ENCODE results near the gene IFI30. TPM values are rescaled to one million over a fixed set of nuclear protein-coding genes. Genes with fewer than 3 reads are reported as not detected.

Gene IFI30
- total RNA-seq, 1 donor from 2014 or later: 0.36 TPM

DNA sequence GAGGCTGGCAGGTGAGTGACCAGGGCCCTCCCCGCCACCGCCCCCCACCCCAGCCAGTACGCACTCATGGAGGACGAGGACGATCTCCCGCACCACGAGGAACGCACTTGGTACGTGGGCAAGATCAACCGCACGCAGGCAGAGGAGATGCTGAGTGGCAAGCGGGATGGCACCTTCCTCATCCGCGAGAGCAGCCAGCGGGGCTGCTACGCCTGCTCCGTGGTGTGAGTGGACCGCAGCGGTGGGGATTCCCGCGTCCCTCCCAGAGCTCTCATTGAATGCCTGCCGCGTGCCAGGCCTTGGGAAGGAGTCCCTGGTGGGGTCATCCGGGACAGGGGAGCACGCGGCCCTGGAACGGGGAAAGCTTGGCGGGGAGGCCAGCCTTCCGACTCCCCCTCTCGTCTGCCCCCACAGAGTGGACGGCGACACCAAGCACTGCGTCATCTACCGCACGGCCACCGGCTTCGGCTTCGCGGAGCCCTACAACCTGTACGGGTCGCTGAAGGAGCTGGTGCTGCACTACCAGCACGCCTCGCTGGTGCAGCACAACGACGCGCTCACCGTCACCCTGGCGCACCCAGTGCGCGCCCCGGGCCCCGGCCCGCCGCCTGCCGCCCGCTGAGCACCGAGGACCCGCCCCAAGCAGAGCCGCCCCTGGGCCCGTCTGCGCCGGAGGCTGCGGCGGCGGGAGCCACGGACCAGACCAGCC lies 4.8 kb upstream of the IFI30 start:
- no peak for DNase-seq (ENCODE audit: low spot score in 2 of 2, unreplicated experiment in 2 of 2)
- Mint-ChIP-seq H3K4me1 (peaks cover 5% of the 10 kb centered on the region), H3K9me3 (no peaks in the 10 kb centered on the region), H3K4me3 (no peak overlapping the region), H3K27me3 (ENCODE audit: low read depth) (peaks cover 5% of the 10 kb centered on the region), H3K27ac (no peak overlapping the region), H3K36me3 (peaks cover 33% of the 10 kb centered on the region)
- TF ChIP-seq, protein P1, sequence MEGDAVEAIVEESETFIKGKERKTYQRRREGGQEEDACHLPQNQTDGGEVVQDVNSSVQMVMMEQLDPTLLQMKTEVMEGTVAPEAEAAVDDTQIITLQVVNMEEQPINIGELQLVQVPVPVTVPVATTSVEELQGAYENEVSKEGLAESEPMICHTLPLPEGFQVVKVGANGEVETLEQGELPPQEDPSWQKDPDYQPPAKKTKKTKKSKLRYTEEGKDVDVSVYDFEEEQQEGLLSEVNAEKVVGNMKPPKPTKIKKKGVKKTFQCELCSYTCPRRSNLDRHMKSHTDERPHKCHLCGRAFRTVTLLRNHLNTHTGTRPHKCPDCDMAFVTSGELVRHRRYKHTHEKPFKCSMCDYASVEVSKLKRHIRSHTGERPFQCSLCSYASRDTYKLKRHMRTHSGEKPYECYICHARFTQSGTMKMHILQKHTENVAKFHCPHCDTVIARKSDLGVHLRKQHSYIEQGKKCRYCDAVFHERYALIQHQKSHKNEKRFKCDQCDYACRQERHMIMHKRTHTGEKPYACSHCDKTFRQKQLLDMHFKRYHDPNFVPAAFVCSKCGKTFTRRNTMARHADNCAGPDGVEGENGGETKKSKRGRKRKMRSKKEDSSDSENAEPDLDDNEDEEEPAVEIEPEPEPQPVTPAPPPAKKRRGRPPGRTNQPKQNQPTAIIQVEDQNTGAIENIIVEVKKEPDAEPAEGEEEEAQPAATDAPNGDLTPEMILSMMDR (IDR thresholded peaks at IDR 0.05; ENCODE audit: unreplicated experiment): no peak

DNA sequence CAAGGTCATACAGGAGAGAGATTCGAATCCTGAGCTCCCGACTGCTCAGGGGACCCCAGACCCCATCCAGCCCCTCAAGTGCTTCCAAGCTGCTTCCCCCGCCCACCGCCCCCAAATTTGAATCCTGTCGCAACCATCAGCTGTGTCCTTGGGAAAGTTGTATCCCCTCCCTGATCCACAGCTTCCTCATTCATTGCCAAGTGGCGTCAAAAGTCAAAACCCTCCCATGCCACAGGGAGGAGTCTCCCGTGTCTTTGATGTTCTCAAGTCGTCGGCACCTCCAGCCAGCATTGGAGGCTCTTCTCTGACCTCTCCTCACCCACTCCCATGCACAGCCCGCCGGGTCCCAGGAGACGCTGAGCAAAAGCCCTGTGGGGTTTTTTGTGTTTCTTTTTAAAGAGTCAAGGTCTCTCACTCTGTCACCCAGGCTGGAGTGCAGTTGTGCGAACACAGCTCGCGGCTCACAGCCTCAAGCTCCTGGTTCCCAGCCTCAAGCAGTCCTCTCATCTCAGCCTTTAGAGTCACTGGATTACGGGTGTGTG lies 2.8 kb upstream of the IFI30 start:
- TF ChIP-seq, protein P1 (IDR thresholded peaks at IDR 0.05; ENCODE audit: unreplicated experiment): no peak
- Mint-ChIP-seq H3K36me3 (peaks cover 30% of the 10 kb centered on the region), H3K4me3 (no peak overlapping the region), H3K27ac (peak overlapping the region; percentile 25), H3K9me3 (no peaks in the 10 kb centered on the region), H3K27me3 (ENCODE audit: low read depth) (peaks cover 25% of the 10 kb centered on the region), H3K4me1 (peaks cover 11% of the 10 kb centered on the region)
- DNase-seq (ENCODE audit: low spot score in 2 of 2, unreplicated experiment in 2 of 2): no peak

DNA sequence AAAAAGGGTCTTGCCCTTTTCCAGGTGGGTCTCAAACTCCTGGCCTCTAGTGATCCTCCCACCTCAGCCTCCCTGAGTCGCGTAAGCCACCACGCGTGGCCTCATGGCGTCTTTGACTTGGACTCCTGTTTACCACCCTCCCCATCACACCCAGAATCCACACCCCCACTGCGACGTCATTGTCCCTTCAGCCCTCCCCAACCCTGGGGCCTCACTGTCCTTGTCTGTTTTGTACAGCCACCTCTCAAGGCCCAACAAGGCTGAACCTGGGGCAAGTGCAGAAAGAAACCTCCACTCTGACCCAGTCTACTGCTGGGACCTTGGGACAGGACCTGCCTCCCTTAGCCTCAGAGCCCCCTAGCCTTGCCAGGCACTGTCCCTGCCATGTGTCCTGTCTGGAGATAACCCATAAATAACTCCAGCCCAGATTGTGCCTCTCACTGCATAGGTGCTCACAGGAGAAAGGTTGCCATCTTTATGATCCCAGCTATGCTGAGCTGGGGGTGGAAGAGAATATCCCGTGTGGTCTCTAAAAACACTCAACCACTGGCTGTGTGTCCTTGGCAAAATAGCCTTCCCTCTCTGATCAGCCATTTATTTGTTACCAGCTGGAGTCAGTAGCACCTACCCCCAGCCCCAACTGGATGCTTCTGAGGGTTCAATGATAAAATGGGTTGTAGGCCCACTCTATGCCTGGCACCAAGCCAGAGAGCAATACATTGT lies 1.8 kb upstream of the IFI30 start:
- TF ChIP-seq, protein P1 (IDR thresholded peaks at IDR 0.05; ENCODE audit: unreplicated experiment): no peak
- no peak for DNase-seq (ENCODE audit: low spot score in 2 of 2, unreplicated experiment in 2 of 2)
- Mint-ChIP-seq H3K9me3 (no peaks in the 10 kb centered on the region), H3K27ac (no peak overlapping the region), H3K27me3 (ENCODE audit: low read depth) (peaks cover 32% of the 10 kb centered on the region), H3K36me3 (peaks cover 25% of the 10 kb centered on the region), H3K4me1 (peaks cover 11% of the 10 kb centered on the region), H3K4me3 (no peak overlapping the region)

DNA sequence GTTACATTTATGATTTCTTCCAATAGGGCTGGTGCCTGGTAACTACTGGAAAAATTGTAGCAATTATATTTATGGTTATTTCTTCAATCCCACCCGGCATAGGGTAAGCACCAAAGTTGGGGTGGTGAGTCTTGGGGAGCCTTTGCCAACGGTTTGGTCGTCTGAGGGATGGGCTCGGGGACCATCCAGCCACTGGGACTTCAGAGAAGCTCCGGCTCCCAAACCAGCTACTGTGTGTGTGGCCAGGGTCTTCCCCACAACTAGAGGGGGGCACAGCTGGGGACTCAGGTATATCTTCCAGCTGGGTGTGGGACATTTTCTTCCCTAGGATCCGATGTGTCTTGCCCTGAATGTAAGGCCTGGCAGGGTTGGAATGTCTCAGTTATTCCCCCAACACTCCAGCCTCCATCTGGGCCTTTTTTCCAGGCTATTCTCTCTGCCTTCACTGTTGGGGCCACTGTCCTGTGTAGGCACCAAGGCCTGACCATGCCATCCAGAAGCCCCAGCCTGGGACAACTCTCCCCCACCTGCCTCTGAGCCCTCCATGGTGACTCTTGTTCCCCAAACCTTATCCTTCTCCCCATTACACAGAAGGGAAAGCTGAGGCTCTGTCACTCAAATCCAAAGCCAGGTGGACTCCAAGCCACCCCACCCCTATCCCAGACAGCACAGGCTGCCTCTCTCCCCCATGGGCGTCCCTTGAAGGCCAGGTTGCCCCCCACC lies 1.1 kb upstream of the IFI30 start:
- TF ChIP-seq, protein P1 (IDR thresholded peaks at IDR 0.05; ENCODE audit: unreplicated experiment): no peak
- Mint-ChIP-seq H3K4me3 (no peak overlapping the region), H3K4me1 (peaks cover 11% of the 10 kb centered on the region), H3K9me3 (no peaks in the 10 kb centered on the region), H3K27me3 (ENCODE audit: low read depth) (peaks cover 37% of the 10 kb centered on the region), H3K36me3 (peaks cover 25% of the 10 kb centered on the region), H3K27ac (no peak overlapping the region)
- DNase-seq (ENCODE audit: low spot score in 2 of 2, unreplicated experiment in 2 of 2): no peak

DNA sequence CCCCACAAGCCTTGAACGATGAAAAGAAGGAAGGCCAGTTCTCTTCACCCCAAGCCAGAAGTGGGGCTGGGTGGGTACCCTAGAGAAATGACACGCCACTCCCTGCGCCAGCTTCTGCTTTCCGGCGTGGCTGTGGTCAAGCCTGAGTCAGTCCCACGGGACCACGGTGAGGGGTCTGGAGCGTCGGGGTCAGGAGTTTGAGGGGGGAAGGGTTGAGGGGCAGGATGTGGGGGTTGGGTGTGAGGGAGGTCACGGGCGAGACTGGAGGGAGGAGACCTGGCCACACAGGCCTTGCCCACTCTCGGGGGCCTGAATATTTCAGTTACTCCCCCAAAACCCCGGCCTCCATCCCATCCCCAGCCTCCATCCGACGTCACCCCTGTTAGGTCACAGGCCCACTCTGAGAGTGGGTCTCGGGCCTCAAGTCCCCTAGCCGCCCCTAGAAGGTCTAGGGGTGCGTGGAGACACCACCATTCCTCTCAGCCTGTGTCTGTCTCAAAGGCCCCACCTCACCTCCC lies 500 bp upstream of the IFI30 start:
- Mint-ChIP-seq H3K36me3 (peaks cover 21% of the 10 kb centered on the region), H3K9me3 (no peaks in the 10 kb centered on the region), H3K4me1 (peaks cover 11% of the 10 kb centered on the region), H3K27ac (no peak overlapping the region), H3K27me3 (ENCODE audit: low read depth) (peaks cover 43% of the 10 kb centered on the region), H3K4me3 (peak overlapping the region; percentile 24)
- TF ChIP-seq, protein P1 (IDR thresholded peaks at IDR 0.05; ENCODE audit: unreplicated experiment): no peak
- DNase-seq (ENCODE audit: low spot score in 2 of 2, unreplicated experiment in 2 of 2): no peak
